NCI-H2171 treated with DMSO at 0.1 percent for 48 hours (cell line): Measurements from ENCODE around the gene VWA1.
A peak's percentile ranks its signal among the peaks of the same experiment; 100 is the strongest.
"Not testable (repeated sequence)": the region's sequence is repeated elsewhere in the genome, so short reads cannot be mapped to it uniquely, and the experiment has no call there.

Experiments used
- DNase-seq: peaks from one replicate; lab custom pipeline; 2025; lab: John Stamatoyannopoulos, UW

Gene VWA1

DNA sequence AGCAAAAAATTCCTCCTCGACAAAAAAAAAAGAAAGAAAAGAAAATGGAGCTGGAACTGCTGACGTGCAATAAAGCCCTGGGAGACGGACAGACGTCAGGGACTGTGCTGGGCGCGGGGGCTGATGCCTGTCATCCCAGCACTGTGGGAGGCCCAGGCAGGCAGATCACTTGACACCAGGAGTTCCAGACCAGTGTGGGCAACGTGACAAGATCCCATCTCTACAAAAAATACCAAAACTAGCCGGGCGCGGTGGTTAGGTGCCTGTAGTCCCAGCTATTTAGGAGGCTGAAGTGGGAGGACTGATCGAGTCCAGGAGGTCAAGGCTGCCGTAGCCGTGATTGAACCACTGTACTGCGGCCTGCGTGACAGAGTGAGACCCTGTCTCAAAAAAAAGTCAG is 10.8 kb upstream of the VWA1 start:
- no peak for DNase-seq

DNA sequence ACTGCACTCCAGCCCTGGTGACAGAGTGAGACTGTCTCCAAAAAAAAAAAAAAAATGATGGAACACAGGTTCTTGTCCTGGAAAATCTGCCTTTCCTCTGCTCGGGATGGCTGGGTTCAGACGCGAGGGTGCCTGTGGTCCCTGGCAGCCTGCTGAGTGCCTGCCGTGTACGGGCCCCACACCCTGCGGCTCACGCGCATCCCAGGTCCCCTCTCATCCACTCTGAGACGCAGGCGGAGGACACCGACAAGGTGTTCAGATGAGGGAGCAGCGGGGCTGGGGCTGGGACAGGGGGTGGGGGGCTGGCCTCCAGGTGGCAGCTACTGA is 10.1 kb upstream of the VWA1 start:
- no peak for DNase-seq

GRCh38 chr1:1425753-1426495 is 9.6 kb upstream of the VWA1 start:
- DNase-seq: no peak

- DNase-seq: peak; percentile 77
These were observed 8.9 kb upstream of the VWA1 start for GRCh38 chr1:1426496-1427105.

- DNase-seq: no peak
These were observed 8.2 kb upstream of the VWA1 start for GRCh38 chr1:1427106-1427819.

GRCh38 chr1:1427820-1428148 is 7.7 kb upstream of the VWA1 start:
- DNase-seq: no peak

DNA sequence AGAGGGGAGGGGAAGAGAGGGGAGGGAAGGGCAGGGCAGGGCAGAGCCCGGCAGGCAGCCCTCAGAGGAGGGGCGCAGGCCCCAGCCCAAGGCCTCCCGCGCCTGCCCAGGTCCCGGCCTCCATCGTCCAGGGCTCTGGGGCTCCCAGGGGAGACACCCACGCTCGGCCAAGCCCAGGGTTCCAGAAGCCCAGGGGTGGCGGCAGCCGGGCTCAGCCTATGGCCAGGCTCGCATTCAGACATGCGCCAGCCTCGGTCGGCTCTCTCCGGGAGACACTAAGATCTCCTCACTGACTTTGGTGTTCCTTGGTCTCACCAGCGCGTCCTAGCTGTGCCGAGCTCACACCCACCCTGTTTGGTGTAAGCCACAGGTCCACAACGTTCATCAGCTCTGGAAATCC is 7.3 kb upstream of the VWA1 start:
- no peak for DNase-seq

GRCh38 chr1:1428967-1429366 is 6.5 kb upstream of the VWA1 start:
- not testable (repeated sequence) for DNase-seq

GRCh38 chr1:1429671-1430073 is 5.8 kb upstream of the VWA1 start:
- no peak for DNase-seq

DNA sequence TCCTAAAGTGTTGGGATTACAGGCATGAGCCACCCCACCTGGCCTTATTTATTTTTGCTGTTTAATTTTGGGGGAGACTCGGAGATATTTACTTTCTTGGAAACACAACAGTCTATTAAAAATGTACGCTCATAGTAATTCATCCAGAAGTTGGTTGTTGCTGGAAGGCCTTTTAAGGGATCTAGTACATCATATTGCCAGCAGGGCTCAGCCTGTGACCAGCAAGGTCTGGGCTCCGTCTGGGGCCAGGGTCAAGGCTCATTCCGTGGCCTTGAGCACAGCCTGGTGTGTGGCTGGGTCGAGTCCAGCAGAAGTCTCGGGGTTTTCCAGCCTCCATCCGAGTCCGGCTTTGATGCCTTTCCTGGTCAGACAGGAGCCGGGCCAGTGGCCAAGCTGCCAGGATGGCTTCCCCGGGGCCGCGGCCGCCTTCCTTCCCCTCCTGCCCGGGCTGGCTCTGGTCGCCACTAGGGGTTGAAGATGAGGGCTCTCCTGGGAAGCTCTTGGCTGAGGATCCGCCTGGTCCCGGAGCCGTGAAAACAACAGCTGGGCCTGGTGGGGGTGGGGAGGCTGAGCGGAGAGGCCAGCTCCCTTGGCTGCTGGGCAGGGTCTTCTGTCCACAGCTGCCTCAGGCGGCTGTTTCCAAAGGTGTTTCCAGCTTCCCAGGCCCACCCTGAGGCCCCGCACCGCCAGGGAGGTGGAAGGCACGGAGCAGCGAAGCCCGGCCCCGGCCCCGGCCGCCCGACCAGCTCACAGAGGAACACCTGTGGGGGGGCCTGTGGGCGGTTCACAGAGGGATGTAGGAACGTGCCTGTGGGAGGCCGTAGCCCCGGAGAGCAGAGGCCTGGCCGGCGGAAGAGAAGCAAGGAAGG is 5.1 kb upstream of the VWA1 start:
- DNase-seq: peak; percentile 85

GRCh38 chr1:1430992-1431844 is 4.3 kb upstream of the VWA1 start:
- peak; percentile 70 for DNase-seq

DNA sequence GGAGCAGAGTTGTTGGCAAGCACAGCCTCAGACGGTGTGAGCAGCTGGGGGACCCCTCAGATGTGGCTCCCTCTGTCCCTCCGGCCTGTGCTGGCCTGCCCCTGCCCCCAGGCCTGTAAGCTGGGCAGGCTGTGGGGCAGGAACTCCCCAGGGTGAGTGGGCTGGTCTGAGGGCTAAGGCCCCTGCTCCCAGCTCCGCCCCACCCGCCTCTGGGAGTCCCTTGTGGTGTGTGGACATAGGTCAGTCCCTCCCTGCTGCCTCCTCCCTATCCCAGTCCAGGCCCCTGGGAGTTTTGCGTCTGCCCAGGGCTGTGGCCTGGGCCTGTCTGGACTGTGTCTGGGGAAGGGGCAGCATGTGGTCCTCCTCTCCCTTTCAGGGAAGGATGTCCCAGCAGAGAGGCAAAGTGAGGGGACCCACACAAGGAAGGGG is 3.6 kb upstream of the VWA1 start:
- DNase-seq: no peak

GRCh38 chr1:1432274-1432950 is 3.1 kb upstream of the VWA1 start:
- peak; percentile 85 for DNase-seq

GRCh38 chr1:1432951-1433803 is 2.3 kb upstream of the VWA1 start:
- peak; percentile 92 for DNase-seq

DNA sequence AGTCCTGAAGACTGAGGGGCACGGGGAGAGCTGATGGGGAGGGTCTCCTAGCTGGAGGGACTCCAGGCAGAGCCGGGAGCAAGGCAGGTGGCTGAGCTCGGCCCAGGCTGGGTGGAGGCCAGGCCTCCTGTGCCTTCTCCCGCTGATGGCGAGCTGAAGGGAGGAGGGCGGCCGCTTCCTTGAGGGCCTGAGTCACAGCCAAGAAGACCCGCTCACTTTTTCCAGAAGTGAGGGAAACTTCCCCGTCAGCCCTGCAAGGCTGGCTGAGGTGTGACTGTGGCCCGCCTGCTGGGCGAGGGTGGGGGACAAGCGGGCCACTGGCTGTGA is 1.7 kb upstream of the VWA1 start:
- peak; percentile 31 for DNase-seq

DNA sequence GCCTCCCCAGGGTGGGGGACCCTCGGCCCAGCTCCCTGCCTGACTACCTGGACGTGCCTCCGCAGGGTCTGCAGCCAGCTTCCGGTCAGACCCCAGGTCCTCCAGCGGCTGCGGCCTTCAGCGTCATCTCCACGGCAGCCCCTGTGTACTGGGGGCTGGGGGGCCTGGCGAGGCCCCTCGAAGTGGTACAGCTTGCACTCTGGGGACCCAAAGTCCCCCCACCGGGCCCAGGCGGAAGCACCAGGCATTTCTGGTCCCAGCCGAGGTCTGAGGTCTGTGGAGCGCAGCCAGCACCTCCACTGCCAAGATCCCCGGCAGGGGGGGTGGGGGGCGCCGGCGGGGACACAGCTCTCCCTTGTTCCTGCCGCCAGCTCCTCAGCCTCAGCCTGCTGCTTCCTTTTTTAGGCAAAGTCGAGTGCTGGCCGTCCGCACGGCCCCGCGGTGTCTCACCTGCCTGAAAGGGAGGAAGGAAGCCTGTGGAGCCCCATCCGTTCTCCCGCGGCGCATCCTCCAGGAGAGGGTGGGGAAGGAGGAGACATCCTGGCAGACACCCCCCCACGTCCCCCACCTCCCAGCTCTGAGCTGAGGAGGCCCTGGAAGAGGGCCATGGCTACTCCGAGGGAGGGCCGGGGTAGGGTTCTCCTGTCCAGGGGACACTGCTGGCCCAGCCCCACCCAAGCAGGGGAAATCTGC is 1.2 kb upstream of the VWA1 start:
- peak; percentile 41 for DNase-seq

- DNase-seq: no peak
These were observed 725 bp upstream of the VWA1 start for GRCh38 chr1:1434824-1435105.

- no peak for DNase-seq
These were observed 580 bp downstream of the VWA1 start for GRCh38 chr1:1435911-1436629.

DNA sequence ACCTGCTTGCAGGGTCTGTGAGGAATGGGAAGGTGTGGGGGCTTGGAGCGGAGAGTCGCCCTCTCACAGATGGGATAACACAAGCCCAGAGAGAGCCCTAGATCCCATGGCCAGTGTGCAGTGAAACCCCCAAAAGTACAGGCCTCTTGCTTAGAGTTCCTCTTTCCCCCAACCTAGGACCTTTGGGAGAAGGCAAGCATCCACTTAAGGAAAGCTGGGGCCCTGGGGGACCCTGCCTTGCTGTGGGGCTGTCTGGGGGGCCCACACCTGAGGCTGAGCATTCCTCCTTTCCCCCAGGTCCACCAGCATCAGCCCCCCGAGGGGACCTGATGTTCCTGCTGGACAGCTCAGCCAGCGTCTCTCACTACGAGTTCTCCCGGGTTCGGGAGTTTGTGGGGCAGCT is 1.1 kb downstream of the VWA1 start:
- DNase-seq: no peak
